SJSA1 (cell line): Measurements from ENCODE around the gene FCGR3A. TPM values are rescaled to one million over a fixed set of nuclear protein-coding genes. Genes with fewer than 3 reads are reported as not detected.
"Not testable (repeated sequence)": the region's sequence is repeated elsewhere in the genome, so short reads cannot be mapped to it uniquely, and the experiment has no call there.

Source experiments
- DNase-seq, 2 experiments: peaks; one replicate each; pipeline ENCODE4 v3.0.0-alpha.2; 2015 to 2020; ENCODE audit warnings: low spot score in 2 of 2, low read depth in 1 of 2
- H3K27ac ChIP-seq: fragments of 250-450 bp; sonication (Bioruptor Pico); 2 replicates; pipeline ENCODE4 v1.5.1; 2020; ENCODE audit warnings: mild to moderate bottlenecking, moderate library complexity
- H3K27me3 ChIP-seq: fragments of 250-450 bp; sonication (Bioruptor Pico); replicated peaks from 2 replicates; pipeline ENCODE4 v1.5.1; 2020; ENCODE audit warnings: mild to moderate bottlenecking, moderate library complexity
- H3K36me3 ChIP-seq: fragments of 250-450 bp; sonication (Bioruptor Pico); 2 replicates; pipeline ENCODE4 v1.5.1; 2020; ENCODE audit warnings: mild to moderate bottlenecking
- H3K4me1 ChIP-seq: fragments of 250-450 bp; sonication (Bioruptor Pico); replicated peaks from 2 replicates; pipeline ENCODE4 v1.6.1; 2021; ENCODE audit warnings: mild to moderate bottlenecking
- H3K4me3 ChIP-seq: fragments of 250-450 bp; sonication (Bioruptor Pico); 2 replicates; pipeline ENCODE4 v1.5.1; 2020; ENCODE audit warnings: mild to moderate bottlenecking
- H3K9me3 ChIP-seq: fragments of 250-450 bp; sonication (Bioruptor Pico); replicated peaks from 2 replicates; pipeline ENCODE4 v1.5.1; 2020; ENCODE audit warnings: mild to moderate bottlenecking
- total RNA-seq: library from RNA; depleted of rRNA; stranded (reverse); fragments of >200 nt; shearing (Covaris generic); gene quantifications from 2 replicates; pipeline ENCODE4 v1.2.3, GENCODE V29; 2014

The FCGR3A gene
- total RNA-seq, 1 experiment from 2014 or later, result not detected

GRCh38 chr1:161571703-161572102, 22.1 kb upstream of the FCGR3A start:
- H3K36me3 ChIP-seq, H3K27ac ChIP-seq, H3K4me1 ChIP-seq, H3K27me3 ChIP-seq, DNase-seq, H3K9me3 ChIP-seq, H3K4me3 ChIP-seq: not testable (repeated sequence)

GRCh38 chr1:161566602-161566960, 17.0 kb upstream of the FCGR3A start:
- not testable (repeated sequence) for H3K4me1 ChIP-seq, H3K9me3 ChIP-seq, H3K36me3 ChIP-seq, DNase-seq, H3K4me3 ChIP-seq, H3K27ac ChIP-seq, H3K27me3 ChIP-seq

GRCh38 chr1:161563522-161563921, 13.9 kb upstream of the FCGR3A start:
- not testable (repeated sequence) for H3K4me3 ChIP-seq, H3K27ac ChIP-seq, DNase-seq, H3K36me3 ChIP-seq, H3K4me1 ChIP-seq, H3K9me3 ChIP-seq, H3K27me3 ChIP-seq

DNA sequence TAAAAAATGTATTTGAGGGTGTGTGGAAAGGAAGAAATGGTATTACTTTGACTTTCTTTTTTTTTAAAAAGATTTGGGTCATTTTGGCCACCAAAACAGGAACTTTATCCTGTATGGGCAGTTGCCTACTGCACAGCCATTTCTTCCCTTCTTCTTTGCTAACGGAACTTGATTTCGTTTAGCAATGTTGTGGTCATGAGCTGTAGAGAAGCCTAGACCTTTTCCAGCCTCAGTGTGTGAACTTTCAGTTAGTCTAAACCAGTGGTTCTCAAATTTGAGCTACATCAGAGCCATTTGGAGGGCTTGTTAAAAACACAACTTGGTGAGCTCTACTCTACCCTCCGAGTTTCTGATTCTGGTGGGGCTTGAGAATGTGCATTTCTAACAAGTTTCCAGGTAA, 12.8 kb upstream of the FCGR3A start:
- not testable (repeated sequence) for H3K4me3 ChIP-seq

GRCh38 chr1:161560960-161561715, 11.5 kb upstream of the FCGR3A start:
- DNase-seq, H3K9me3 ChIP-seq, H3K27ac ChIP-seq, H3K27me3 ChIP-seq, H3K4me3 ChIP-seq, H3K36me3 ChIP-seq, H3K4me1 ChIP-seq: not testable (repeated sequence)

More for the DNA sequence above, 12.8 kb upstream of the FCGR3A start:
- H3K9me3 ChIP-seq, H3K27ac ChIP-seq, H3K4me1 ChIP-seq, H3K27me3 ChIP-seq, H3K36me3 ChIP-seq, DNase-seq: not testable (repeated sequence)

DNA sequence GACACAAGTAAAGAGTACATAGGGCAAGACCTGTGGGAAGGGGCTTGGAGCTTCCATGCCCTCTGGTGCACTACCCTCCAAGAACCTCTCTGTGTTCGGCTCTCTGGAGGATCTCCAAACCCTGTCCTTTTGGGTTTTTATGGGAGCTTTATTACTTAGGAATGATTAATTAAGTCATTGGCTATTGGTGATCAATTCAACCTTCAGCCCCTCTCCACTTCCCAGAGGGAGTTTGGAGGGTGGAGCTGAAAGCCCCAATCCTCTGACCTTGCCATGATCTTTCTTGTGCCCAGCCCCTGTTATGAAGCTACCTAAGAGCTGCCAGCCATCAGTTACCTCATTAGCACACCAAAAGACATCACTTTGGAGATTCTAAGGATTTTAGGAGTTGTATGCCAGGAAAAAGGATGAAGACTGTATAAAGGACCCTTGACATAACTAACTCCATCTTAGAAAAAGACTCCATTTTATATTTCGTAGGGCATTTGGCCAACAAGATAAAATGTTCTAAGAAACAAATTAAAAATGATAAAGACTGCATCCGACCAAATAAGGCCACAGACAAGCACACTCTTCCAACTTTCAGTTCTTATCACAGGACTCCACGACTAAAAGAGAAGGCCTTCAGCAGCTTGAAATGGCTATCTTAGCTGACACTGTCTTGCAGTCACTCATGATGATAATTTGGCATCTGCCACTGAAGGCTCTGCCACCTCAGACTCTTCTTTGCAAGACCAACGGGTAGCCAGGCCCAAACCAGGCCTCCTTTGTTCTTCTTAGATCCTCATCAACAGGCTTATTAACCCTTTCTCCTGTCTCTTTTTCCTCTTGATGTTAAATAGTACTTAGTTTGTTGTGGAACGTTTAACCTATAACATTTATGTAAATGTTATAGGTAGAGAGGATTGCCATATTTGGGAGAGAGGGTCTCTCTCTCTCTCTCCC, 8.2 kb upstream of the FCGR3A start:
- H3K9me3 ChIP-seq, H3K36me3 ChIP-seq, H3K4me1 ChIP-seq, H3K27ac ChIP-seq, DNase-seq, H3K4me3 ChIP-seq, H3K27me3 ChIP-seq: not testable (repeated sequence)

GRCh38 chr1:161556990-161557389, 7.4 kb upstream of the FCGR3A start:
- not testable (repeated sequence) for H3K4me3 ChIP-seq, DNase-seq, H3K27ac ChIP-seq, H3K27me3 ChIP-seq, H3K36me3 ChIP-seq, H3K9me3 ChIP-seq, H3K4me1 ChIP-seq

- not testable (repeated sequence) for H3K27ac ChIP-seq, H3K4me1 ChIP-seq, H3K4me3 ChIP-seq, H3K36me3 ChIP-seq, H3K27me3 ChIP-seq, DNase-seq, H3K9me3 ChIP-seq
Measured at GRCh38 chr1:161556143-161556542, 6.5 kb upstream of the FCGR3A start.

DNA sequence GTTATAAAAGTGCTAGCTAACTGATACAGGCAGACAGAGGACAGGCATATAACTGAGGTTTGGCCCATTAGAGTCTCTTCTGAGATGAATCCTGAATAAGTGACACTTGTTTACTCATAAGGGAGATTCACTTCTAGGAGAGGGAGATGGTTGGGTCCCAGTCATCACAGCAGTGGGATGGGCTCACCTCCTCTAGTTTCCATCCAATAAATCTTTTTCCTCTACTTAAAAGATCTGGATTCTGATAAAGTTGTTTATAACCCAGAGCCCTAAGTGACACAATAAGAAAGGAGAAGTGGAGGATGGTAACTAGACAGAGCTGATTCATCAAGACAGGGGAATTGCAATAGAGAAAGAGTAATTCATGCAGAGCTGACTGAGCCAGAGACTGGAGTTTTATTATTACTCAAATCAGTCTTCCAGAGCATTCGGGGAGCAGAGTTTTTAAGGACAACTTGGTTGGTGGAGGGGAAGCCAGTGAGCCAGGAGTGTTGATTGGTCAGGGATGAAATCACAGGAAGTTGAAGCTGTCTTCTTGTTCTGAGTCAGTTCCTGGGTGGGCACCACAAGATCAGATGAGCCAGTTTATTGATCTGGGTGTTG, 5.3 kb upstream of the FCGR3A start:
- H3K36me3 ChIP-seq, H3K27ac ChIP-seq, H3K4me1 ChIP-seq, DNase-seq, H3K4me3 ChIP-seq, H3K27me3 ChIP-seq, H3K9me3 ChIP-seq: not testable (repeated sequence)

- not testable (repeated sequence) for H3K27ac ChIP-seq, H3K36me3 ChIP-seq, H3K4me3 ChIP-seq, DNase-seq, H3K9me3 ChIP-seq, H3K4me1 ChIP-seq, H3K27me3 ChIP-seq
Measured at GRCh38 chr1:161554340-161554739, 4.7 kb upstream of the FCGR3A start.

DNA sequence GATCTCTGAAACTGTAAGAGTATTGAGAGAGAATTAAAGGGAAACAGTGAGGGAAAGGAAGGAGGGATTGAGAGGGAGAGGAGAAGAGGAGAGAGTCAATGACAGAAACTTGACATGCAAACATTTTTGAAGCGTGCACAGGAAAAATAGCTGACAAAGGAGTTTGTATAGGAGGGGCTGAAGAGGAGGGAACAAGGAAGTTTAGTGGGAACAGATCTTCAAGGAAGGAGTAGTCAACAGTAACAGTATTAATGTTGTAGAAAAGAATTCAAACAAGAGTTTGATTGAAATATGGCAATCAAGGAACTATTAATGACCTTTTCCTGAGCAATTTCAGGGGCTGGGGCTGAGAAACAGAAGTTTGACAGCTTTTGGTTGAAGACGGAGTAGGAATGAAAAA, 4.0 kb upstream of the FCGR3A start:
- H3K9me3 ChIP-seq, H3K4me3 ChIP-seq, H3K27me3 ChIP-seq, H3K36me3 ChIP-seq, H3K27ac ChIP-seq, DNase-seq, H3K4me1 ChIP-seq: not testable (repeated sequence)

DNA sequence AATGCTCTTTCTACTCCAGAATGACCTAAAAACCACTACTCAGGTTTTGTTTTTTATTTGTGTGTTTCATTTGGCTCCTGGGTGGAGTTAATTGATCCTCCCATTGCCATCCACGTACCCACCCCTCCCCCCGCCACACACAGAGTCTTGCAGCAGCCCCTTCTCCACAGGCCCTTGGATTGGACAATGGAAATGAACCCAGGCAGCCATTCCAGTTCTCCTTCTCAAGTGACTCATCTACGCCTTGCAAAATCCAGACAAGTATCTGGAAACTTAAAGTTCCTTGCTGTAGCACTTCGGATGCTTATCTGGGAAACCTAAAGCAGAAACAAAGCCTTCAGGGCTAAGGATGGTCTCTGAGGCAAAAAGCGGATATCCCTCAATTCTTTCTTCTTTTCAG, 1.3 kb upstream of the FCGR3A start:
- not testable (repeated sequence) for H3K4me3 ChIP-seq, DNase-seq, H3K9me3 ChIP-seq, H3K27ac ChIP-seq, H3K27me3 ChIP-seq, H3K4me1 ChIP-seq, H3K36me3 ChIP-seq

DNA sequence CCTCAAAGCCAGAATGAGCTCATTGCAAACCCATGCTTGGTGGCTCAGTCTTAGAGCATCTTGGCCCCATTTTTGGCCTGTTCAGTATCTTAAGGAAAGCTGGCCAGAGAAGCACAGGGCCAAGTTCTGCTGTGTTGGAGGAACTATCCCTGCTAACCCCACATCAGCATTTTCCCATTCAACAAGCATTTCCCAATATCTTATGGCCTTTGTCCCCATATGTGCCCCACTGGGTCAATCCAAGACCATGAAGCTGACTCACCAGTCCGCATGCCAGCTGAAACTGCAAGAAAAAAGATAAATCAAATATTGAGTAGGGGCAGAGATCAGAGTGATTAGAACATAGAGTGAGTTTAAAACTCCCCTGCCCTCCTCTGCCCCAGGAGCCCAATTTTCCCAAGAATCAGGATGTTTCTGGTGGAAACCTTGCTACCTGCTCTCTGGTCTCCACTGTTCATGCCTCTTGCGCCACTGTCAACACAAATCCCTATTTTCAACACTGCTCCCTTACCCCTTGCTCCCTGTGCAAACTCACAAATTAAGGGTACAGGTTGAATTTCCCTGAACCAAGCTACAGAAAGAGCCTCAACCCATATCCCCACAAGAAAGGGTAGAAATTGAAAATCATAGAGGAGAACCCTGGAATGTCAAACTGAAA, 740 bp downstream of the FCGR3A start:
- H3K4me1 ChIP-seq, H3K27me3 ChIP-seq, H3K27ac ChIP-seq, DNase-seq, H3K36me3 ChIP-seq, H3K4me3 ChIP-seq, H3K9me3 ChIP-seq: not testable (repeated sequence)
